ENCODE measurements around the gene GJA9. TPM values are rescaled to one million over a fixed set of nuclear protein-coding genes. Genes with fewer than 3 reads are reported as not detected.
"Not testable (repeated sequence)": the region's sequence is repeated elsewhere in the genome, so short reads cannot be mapped to it uniquely, and the experiment has no call there.

Gene GJA9
- total and polyA plus RNA-seq, 2 donors (not counting 1 experiment from before 2014, with no cell fraction given), result under 0.01 TPM; not detected in 1

- H3K4me2 ChIP-seq (ENCODE audit: extremely low read depth, insufficient read depth, low read length), result no peak overlapping the region
- no peak overlapping the region for H2AFZ ChIP-seq (ENCODE audit: low read length)
- H3K9me3 ChIP-seq (ENCODE audit: control insufficient read depth, insufficient read depth, low read depth, low read length), result no peaks in the 10 kb centered on the region
- no peak overlapping the region for H3K4me3 ChIP-seq (replicated peaks in 1 of 4; ENCODE audit: control extremely low read depth in 1 of 4, insufficient read depth in 1 of 4, low read depth in 3 of 4, low read length in 4 of 4)
- no peaks in the 10 kb centered on the region for H4K20me1 ChIP-seq (ENCODE audit: control insufficient read depth, extremely low read depth, insufficient read depth, low read length)
- peaks cover 1% of the 10 kb centered on the region for H3K36me3 ChIP-seq (ENCODE audit: control insufficient read depth, insufficient read depth, low read length)
- peaks cover 1% of the 10 kb centered on the region for H3K79me2 ChIP-seq (ENCODE audit: control insufficient read depth, insufficient read depth, low read length)
- H3K27ac ChIP-seq (ENCODE audit: insufficient read depth, low read length), result no peak overlapping the region
- no peak for DNase-seq (ENCODE audit: low read depth in 2 of 2)
- no peaks in the 10 kb centered on the region for H3K27me3 ChIP-seq (ENCODE audit: control insufficient read depth, insufficient read depth, low read length)
- TF ChIP-seq EZH2 (IDR thresholded peaks at IDR 0.05; ENCODE audit: low read length, missing control alignments), result no peak
- TF ChIP-seq CTCF (conservative IDR thresholded peaks at IDR 0.05 in 1 of 2, IDR thresholded peaks at IDR 0.05 in 1 of 2; ENCODE audit: low read depth in 1 of 2, low read length in 2 of 2), result no peak
- no peaks in the 10 kb centered on the region for H3K4me1 ChIP-seq (ENCODE audit: control insufficient read depth, extremely low read depth, insufficient read depth, low read length)
- no peak overlapping the region for H3K9ac ChIP-seq (ENCODE audit: insufficient read depth, low read length)
Observed at GRCh38 chr1:38840281-38840680, 41.1 kb downstream of the GJA9 start.

- no peaks in the 10 kb centered on the region for H4K20me1 ChIP-seq (ENCODE audit: control insufficient read depth, extremely low read depth, insufficient read depth, low read length)
- no peak overlapping the region for H3K9ac ChIP-seq (ENCODE audit: insufficient read depth, low read length)
- H3K4me1 ChIP-seq (ENCODE audit: control insufficient read depth, extremely low read depth, insufficient read depth, low read length), result no peaks in the 10 kb centered on the region
- no peak overlapping the region for H3K4me2 ChIP-seq (ENCODE audit: extremely low read depth, insufficient read depth, low read length)
- H3K36me3 ChIP-seq (ENCODE audit: control insufficient read depth, insufficient read depth, low read length), result peaks cover 1% of the 10 kb centered on the region
- H3K27ac ChIP-seq (ENCODE audit: insufficient read depth, low read length), result no peak overlapping the region
- no peaks in the 10 kb centered on the region for H3K9me3 ChIP-seq (ENCODE audit: control insufficient read depth, insufficient read depth, low read depth, low read length)
- peaks cover 1% of the 10 kb centered on the region for H3K79me2 ChIP-seq (ENCODE audit: control insufficient read depth, insufficient read depth, low read length)
- no peak for TF ChIP-seq EZH2 (IDR thresholded peaks at IDR 0.05; ENCODE audit: low read length, missing control alignments)
- no peak for TF ChIP-seq CTCF (conservative IDR thresholded peaks at IDR 0.05 in 1 of 2, IDR thresholded peaks at IDR 0.05 in 1 of 2; ENCODE audit: low read depth in 1 of 2, low read length in 2 of 2)
- H3K27me3 ChIP-seq (ENCODE audit: control insufficient read depth, insufficient read depth, low read length), result no peaks in the 10 kb centered on the region
- no peak for DNase-seq (ENCODE audit: low read depth in 2 of 2)
- H3K4me3 ChIP-seq (replicated peaks in 1 of 4; ENCODE audit: control extremely low read depth in 1 of 4, insufficient read depth in 1 of 4, low read depth in 3 of 4, low read length in 4 of 4), result no peak overlapping the region
- H2AFZ ChIP-seq (ENCODE audit: low read length), result no peak overlapping the region
Observed at GRCh38 chr1:38839363-38839762, 42.0 kb downstream of the GJA9 start.

- DNase-seq (ENCODE audit: low read depth in 2 of 2); H3K79me2 ChIP-seq (ENCODE audit: control insufficient read depth, insufficient read depth, low read length); H3K9me3 ChIP-seq (ENCODE audit: control insufficient read depth, insufficient read depth, low read depth, low read length); H3K27me3 ChIP-seq (ENCODE audit: control insufficient read depth, insufficient read depth, low read length); H2AFZ ChIP-seq (ENCODE audit: low read length); H3K36me3 ChIP-seq (ENCODE audit: control insufficient read depth, insufficient read depth, low read length); H3K4me2 ChIP-seq (ENCODE audit: extremely low read depth, insufficient read depth, low read length); H3K4me1 ChIP-seq (ENCODE audit: control insufficient read depth, extremely low read depth, insufficient read depth, low read length); H3K27ac ChIP-seq (ENCODE audit: insufficient read depth, low read length); H4K20me1 ChIP-seq (ENCODE audit: control insufficient read depth, extremely low read depth, insufficient read depth, low read length); H3K9ac ChIP-seq (ENCODE audit: insufficient read depth, low read length); H3K4me3 ChIP-seq (replicated peaks in 1 of 4; ENCODE audit: control extremely low read depth in 1 of 4, insufficient read depth in 1 of 4, low read depth in 3 of 4, low read length in 4 of 4): not testable (repeated sequence)
Observed at GRCh38 chr1:38836316-38836715, 45.1 kb downstream of the GJA9 start.

Data from fibroblast of lung (primary cell).